ENCODE data around the gene CEP350.

CEP350 gene

DNA sequence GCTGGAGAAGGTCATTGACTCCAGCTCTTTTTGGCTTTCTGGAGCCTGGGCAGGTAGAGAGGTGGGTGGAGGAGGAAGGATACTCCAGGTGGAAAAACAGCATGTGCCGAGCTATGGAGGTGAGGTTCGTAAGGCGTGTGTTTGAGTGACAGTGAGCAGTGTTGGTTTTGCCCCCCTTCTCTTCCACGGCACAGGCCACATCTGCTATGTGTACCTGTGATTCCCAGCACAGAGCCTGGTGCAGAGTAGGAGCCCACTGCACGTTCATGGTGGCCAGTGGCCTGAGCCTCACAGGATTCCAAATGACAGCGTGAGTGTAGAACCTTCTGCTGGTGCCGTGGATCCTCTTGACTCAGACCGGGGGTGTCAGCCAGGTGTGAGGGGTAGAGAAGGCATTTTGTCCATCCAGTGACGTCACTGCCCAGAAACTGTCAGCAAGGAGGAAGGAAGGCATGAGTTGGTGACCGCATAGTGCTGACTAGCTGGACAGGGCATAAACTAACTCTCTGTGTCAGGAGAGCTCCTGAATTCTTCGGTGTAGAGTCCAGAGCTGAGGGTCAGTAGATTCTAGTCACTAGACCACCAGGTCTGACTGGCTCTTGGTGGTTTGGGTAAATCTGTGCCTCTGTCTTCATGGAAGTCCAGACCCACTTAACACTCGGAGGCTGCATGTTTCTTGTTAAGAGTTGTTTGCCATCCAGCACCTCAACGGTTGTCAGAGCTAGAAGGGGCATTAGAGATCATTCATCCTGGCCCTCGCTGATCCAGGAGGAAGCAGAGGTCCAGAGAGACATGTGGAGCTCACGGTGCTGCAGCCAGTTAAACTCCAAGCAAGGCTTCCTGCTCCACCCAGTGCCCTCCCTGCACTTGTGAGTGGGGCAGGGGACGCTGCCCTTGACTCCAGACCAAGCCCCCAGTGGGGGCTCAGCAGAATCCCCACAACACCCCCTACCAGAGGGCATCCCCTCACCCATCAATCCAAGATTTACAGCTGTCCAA, 203.8 kb downstream of the CEP350 start:
- no peak for DNase-seq

DNA sequence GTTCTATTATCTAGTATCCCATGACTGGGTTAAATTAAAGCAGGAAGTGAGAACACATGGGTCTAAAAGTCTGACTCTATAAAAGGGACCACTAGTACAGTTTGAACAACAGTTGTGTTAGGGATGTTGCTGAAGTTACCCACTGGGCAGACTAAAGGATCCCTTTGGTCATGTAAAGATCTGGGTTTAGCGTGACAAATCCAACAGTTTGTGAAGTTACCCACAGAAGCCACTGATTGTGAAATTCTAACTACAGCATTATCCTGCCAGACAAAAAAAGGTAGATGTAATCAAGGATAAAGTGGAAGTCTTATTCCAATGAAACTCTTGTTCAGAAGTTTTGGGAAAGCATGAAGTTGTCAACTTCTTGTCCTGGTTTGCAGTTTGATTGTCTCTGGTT, 205.7 kb downstream of the CEP350 start:
- DNase-seq: no peak

- no peak for DNase-seq
These were observed 208.4 kb downstream of the CEP350 start for GRCh38 chr1:180163041-180163440.
